ENCODE results near the gene TPD52L1.

The TPD52L1 gene

DNA sequence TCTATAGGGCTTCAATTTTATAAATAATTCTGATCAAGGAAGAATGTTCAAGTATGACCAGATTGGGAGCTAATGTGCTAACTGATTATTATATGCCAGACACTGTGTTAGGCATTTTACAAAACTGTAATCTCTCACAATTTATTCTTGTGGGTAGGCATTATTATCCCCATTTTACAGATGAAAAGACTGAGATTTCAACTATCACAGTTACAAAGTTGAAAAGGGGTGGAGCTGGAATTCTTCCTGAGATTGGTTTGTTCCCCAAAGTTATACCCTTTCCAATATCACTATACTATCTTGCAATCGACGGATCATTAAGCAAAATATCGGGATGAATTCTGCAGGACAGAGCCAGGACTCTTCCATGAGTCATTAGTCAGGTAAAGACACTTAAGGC lies 57.1 kb downstream of the TPD52L1 start:
- no peak for DNase-seq (ENCODE audit: low spot score)

DNA sequence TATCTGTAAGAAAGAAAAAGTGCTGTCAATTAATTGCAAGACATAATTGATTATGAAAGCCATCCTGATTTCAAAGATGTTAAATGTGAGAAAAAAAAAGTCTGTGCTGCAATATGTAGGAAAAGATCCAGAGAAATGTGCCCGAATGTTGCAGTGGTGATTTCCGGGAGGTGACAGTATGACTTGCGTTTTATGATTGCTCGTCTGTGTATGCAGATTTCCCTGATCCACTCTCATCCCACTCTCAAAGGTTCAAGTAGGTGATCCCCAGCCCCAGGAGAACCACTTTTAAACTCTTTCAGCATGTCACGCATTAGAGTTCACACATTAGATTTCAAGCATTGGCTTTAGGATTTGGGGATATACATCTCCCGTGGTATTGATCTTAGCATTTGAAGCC lies 57.8 kb downstream of the TPD52L1 start:
- no peak for DNase-seq (ENCODE audit: low spot score)

DNA sequence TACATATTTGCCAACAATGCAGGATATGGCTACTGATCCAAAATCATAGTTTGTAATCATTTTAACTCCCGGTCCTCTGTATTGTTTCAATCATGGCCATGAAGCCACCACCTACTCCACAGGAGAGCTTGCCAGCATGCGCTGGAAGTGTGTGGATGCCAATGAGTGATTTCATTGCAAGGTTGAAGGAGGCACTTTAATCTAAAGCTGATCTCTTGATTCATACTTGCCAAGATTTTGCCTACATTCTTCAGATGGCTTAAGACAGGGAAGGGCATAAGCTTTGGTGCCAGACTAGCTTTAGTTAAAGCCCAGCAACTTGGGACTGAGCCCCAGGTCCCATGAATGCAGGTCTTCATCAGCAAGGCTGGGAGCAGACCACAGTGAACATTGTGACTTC lies 58.8 kb downstream of the TPD52L1 start:
- no peak for DNase-seq (ENCODE audit: low spot score)

DNA sequence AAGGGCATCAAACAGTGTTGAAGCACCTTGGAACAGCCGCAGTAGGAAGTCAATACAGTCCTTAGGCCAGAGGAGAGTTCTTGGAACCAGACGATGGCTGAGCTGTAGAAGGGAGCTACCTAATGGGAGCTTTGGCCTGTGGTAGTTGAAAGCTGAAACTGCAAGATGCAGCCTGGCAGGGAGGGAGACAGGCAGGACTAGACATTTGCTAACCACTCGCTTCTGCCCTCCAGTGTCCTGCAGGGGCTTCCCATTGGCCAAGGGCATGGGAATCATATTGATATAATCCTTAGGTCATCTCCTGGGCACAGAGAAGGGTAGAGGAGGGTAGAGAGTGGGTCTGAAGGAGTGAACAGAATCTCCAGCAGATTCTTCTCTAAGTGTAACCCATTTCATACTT lies 60.4 kb downstream of the TPD52L1 start:
- no peak for DNase-seq (ENCODE audit: low spot score)

DNA sequence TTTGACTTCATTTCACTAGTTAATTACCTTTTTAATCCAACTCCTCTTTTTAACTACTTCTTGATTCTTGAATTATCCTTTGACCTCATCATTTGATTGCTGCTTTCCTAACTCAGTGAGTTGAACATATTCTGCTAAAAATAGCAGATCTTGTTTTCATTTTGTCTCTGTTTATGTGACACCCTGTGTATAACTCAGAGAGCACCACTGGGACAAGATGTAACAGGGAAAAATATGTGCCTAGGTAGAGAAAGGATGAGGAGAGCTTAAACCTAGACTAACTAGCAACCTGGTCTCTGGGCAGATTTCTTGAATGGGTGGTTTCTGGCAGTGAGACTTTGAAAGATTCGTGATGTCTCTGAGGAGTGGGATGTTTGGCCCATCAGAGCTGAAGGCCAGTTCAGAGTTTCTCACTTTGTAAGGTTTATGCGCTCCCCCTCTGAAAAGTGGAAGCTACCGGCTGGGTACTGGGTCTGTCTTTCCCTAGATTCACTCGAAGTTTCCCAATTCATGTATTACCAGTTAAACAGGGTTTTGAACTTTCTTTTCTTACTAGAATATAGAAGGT lies 61.8 kb downstream of the TPD52L1 start:
- no peak for DNase-seq (ENCODE audit: low spot score)

DNA sequence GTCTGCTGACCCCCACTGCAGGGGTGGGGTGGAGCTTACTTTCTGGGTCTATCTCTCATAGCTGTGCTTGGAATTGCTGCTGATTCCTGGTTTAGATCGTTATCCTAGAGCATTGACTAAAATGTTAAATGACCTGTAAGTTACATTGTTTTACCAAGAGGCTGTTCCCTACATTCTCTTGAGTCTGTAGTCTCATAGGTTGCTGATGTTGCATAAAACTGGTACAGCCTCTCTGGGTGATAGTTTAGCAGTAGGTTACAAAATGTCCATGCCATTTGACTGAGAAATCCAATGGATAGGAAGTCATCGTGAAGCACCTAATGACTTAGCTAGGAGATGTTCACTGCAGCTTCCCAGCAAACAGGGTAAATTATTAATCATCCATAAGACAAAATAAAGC lies 62.4 kb downstream of the TPD52L1 start:
- DNase-seq (ENCODE audit: low spot score): no peak

DNA sequence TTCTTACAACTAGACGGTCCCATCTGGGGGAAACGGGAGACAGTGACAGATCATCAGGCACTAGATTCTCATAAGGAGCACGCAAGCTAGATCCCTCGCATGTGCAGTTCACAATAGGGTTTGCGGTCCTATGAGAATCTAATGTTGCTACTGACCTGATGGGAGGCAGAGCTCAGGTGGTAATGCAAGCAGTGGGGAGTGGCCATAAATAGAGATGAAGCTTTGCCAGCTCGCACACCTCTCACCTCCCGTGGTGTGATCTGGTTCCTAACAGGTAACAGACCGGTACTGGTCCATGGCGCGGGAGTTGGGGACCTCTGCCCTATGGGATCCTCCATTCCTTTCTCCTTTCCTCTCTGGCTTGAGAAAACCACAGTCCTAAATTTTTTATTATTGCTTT lies 63.8 kb downstream of the TPD52L1 start:
- DNase-seq (ENCODE audit: low spot score): no peak

DNA sequence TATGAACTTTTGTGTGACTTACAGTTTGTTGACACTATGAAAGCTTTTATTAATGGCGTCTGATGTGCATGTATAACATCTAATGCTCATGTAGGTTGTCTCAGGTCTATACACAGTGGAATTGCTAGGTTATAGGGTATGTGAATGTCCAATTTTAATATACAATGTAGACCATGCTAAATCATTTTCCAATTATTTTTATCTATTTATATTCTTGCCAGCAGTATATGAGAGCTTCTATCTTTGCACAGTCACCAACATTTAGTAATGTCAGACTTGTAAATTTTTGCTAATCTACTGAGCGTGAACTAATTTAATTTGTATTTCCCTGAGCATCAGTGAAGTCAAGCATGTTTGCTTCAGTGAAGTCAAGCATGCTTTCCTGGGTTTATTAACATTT lies 64.4 kb downstream of the TPD52L1 start:
- no peak for DNase-seq (ENCODE audit: low spot score)

DNA sequence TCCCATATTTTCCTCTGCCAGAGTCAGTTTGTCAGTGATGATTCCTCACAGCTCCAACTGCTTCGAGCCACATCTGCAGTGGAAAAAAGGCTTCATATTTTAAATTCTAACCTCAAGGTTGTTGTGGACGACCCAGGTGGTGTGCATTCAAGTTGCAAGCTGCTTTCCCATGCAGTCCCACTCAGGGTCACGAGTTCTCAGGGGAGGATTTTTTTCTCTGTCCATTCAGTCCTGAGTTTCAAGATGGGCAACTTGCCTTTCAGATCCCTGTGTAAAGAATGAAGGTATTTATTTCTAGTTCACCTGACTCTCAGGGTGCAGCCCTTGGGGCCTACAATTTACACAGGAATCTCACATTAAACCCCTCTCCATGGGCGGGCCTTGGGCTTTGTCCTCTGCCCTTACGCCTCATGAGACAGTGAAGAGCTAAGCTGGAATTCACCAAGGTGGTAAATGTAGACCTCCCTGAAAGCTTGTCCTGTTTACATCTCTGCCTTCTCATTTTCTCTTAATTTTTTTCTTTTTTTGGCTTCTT lies 65.9 kb downstream of the TPD52L1 start:
- no peak for DNase-seq (ENCODE audit: low spot score)

DNA sequence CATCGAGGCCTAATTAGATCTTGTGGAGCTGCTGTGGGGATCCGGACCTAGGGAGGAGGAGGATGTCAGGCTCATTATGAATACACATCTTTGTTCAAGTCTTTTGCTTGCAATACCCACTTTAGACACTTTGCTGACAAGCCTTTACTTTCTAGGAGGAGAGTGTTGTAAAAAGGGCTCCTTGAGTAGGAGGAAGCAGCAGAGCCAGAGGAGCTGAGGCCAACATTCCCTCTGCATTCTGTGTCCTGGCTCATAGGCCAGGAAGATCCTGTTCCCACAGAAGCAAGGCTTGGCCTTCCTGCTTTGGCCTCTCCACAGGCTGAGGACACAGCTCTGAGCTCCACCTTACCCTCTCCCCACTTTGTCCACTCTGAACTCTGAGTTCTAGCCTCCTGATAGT lies 67.1 kb downstream of the TPD52L1 start:
- no peak for DNase-seq (ENCODE audit: low spot score)

DNA sequence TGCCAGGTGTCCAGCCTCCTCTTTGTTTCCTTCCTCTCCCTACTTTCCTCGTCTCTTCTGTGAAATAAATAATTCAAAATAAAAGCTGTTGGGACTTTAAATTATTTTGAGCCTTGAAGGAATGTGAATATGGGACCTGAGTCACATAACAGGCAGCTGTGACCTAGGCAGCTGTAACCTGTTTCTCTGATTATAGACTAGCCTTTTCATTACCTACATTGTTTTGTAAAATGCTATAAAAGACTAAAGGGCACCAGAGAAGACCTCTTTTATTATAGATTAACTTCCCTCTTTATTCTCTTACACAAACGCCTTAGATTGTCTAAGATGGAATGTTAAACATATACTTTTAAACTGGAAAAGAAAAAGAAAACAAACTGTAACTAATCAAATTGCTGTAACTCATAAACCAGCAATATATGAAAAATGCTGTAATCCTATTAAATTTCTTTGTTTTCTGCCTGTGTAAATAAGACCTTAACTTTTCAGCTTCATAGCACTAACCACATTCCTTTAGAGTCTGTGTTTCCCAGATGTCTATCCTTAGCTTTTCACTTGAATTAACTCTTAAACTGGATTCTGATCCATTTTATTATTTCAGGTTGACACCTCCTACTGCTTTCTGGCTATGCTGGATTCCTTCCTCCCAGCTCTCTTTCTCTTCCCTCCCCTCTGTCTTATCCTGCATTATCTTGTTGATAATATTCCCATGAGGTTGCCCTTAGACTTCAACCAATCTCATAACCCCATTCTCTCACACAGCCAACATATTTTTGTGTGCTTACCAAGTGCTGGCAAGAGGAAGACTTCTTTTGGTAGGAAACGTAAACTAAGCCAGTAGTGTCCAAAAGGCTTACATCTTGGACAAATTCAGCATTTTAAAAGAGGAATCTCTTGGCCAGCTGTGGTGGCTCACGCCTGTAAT lies 69.2 kb downstream of the TPD52L1 start:
- no peak for DNase-seq (ENCODE audit: low spot score)

DNA sequence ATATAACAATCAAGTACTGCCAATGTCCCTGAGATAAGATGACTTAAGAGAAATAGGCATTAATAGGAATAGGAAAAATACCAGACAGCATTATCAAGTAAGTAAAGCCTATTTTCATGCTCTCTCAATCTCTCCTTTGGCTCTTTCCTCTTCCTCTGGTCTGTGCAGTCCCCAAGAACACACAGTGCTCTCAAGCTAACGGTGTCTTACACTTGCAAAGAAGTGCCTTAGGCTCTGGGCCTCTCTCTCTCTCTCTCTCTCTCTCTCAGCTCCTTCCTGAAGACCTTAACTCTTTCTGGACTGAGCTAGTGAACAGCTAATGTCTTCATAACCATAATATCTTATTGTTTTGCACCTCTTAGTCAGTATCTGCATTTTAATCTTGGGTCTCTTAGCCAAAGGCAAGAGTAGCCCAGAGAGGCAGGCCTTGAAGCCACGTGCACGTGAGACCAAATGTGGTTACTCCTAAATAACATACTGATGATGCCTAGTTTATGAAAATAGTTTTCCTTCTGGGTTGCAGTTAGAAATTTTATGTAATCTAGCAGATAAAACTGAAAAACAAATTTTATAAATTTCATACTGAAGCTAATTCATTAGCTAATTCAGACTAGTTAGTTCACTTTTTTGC lies 70.8 kb downstream of the TPD52L1 start:
- DNase-seq (ENCODE audit: low spot score): no peak

DNA sequence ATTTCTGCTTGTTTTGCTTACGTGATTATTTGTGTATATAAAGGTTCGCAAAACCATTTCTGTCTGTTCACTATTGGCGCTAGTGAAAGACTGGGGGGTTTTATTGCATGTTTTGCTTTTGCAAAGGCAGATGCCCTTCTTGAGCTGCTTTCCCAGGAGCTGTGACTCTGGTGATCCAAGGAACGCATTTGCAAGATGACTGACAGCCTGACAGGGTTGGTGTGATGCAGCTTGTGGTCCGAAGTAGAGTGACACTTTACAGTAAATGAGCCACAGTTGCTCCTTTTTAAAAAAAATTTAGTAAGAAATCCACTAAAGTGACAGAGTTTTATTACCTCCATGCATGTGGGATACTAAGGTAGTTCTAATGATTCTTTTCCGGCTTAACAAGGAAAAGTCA lies 73.7 kb downstream of the TPD52L1 start:
- DNase-seq (ENCODE audit: low spot score): no peak

DNA sequence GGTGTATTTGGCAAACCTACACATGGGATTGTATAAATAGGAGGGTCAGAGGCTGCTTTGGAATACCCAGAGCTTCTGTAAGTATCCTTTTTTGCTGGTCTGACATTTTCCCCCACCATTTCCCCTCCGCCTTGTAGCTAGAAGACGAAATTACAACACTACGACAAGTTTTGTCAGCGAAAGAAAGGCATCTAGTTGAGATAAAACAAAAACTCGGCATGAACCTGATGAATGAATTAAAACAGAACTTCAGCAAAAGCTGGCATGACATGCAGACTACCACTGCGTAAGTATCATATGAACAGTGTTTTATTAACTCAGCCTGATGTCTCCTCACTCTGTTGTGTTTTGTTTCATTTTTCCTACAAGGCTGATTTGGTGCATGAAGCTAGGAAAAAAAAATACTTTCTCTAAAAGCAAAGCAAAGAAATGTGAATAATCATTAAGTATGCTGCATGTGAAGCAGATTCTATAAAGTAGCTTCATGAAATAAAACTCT lies 75.5 kb downstream of the TPD52L1 start:
- DNase-seq (ENCODE audit: low spot score): no peak

DNA sequence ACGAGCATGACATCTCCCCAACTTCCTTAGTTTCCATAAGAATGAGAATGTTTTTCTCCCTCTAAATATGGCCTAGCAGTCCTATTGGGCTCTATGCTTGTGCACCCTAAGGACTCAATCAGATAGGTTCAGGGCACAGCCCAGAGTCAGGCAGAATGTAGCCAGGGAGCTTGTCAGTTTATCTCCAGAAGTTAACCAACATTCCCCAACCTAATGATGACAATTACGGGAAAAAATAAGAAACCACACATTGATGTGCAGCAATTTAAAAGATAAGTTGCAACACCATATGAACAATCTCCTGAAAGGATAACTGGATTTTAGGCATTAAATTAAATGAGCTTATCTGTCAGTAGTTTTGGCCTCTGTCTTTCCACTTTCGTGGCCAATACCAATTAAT lies 77.1 kb downstream of the TPD52L1 start:
- DNase-seq (ENCODE audit: low spot score): no peak

DNA sequence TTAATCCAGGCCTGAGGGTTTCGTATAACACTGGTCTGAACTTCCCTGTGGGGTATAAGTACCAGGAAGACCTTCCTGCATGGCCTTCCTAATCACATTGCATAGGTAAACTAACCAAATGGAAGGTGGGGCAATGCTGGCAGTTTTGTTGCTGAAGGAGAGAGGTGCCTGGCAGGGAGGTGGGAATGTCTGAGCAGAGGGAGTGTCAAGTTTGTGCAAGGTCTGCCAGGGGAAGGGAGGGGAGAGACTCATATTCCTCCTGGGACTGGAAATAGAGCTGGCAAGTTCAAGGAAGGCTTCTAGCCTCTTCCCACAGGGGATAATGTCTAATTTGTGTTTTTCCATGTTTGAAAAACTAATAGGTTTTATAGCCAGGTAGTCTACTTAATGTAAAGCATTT lies 77.6 kb downstream of the TPD52L1 start:
- DNase-seq (ENCODE audit: low spot score): no peak

DNA sequence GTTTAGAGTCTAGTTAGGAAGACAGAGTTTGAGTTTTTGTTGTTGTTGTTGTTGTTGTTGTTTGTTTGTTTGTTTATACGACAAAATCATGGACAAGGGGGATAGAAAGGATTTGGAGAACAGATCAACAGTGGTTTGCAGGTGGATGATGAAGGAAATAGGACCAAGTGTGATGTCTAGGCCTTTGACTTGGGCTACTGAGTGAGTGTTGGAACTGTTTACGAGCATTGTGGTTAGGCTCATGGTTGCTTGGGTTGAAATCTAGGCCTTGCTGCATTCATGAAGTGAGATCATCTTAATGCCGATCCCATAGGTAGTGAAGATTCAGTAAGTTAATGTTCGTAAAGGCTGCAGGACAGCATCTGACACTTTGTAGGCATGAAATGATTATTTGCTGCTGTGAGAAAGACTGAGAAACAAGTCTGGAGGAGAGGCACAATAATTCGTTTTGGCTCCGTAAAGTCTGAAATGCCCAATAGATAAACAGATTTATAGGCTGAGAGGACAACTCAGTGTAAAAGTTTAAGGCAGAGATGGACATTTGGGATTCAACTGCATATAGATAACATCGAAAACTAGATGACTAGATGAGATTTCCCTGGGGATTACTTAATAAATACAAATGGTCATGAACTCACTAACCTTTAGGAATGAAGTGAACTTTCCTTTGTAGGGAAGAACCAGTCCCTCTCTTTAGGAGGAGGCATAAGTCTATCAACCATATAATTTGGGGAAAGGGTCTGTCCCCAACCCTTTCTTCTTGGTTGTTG lies 78.2 kb downstream of the TPD52L1 start:
- no peak for DNase-seq (ENCODE audit: low spot score)

DNA sequence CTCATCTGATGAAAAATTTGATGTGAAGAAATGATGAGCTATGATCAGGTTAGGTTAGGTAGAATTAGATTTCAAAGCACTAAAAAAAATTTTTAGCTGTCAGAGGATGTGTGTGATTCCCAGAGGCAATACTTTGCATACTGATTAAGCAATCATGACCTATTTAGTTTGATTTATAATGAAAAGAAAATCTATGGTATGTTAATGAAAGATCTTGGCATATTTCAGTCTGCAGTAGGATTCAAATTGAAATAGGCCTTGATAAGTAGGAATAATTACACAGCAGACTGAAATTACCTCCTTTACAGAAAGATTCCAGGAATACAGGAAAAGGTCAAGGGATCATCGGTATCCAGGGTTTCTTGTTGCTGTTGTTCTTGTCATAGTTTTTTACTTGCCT lies 78.9 kb downstream of the TPD52L1 start:
- DNase-seq (ENCODE audit: low spot score): no peak

DNA sequence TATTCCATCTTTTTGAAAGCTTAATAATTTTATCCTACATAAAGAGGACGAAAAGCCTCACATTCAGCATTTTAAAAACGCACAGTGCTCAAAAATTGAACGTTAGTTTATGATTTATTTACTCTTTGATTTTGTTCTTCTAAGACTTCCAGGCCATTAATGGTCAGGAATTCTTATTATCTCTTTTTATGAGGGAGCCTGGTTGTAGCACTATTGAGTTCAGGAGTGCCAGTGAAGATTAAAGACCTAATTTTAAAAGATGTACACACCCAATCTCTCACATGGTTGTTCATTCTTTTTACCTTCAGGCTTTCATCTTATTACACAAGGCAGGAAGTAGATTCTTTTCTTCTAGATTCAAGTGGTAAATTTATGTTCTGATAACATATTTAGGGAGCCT lies 79.6 kb downstream of the TPD52L1 start:
- no peak for DNase-seq (ENCODE audit: low spot score)

DNA sequence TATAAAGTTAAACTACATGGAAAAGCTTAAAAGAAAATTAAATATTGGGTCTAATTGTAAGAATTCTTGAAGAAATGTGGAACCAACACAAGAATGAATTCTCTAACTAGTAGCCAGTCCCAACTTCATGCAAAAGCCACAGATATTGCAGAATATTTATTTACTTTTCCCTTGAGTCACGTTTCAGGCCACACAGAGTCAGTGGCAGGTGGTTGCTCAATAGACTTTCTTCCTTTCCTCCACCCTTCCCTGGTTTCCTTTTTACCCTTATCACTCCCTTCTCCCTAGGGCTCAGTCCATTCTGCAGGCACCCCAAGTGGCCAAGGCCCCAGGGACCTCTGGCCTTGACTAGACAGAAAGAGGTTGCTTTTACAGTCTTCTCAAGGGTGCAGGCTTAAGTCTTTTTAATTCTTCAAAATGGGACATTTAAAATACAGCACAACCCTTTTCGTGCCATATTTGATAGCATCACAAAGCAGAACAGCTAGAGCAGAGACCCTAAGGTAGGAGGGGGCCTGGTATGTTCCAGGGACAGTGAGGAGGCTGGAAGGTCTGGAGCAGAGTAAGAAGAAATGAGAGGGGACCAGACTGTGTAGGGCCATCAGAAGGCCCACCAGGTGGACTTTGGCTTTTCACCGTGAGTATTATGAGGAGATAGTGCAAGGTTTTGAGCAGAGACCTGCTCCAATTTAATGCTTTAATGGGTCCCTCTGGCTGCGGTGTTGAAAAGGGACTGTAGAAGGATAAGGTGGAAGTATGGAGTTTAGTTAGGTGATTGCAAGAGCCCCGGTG lies 83.2 kb downstream of the TPD52L1 start:
- no peak for DNase-seq (ENCODE audit: low spot score)

DNA sequence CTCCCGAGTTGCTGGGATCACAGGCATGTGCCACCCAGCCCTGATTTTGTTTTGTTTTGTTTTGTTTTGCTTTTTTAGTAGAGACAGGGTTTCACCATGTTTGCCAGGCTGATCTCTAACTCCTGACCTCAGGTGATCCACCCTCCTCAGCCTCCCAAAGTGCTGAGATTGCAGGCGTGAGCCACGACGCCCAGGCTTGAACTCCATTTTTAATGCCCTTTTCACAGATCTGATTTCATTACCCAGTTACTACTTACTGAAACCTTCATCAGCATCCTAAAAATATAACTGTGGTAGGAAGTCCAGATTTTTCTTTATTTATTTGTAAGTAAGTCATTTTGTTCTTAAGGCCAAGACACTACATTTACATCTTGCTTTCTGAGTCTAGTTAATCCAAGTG lies 84.2 kb downstream of the TPD52L1 start:
- no peak for DNase-seq (ENCODE audit: low spot score)

Measured in hematopoietic multipotent progenitor cell treated with erythropoietin and hydrocortisone succinate and interleukin-3 and kit ligand, for 17 days (in vitro differentiated cells).